Measurements from ENCODE around the gene CLDN5.

The CLDN5 gene

GRCh38 chr22:19478901-19479354 is 45.3 kb downstream of the CLDN5 start, which contains the start of gene UFD1:
UFD1 (minus strand) TSS chr22:19479193; CDS start chr22:19479085, 108 bp downstream.
- peak; percentile 85 for DNase-seq

DNA sequence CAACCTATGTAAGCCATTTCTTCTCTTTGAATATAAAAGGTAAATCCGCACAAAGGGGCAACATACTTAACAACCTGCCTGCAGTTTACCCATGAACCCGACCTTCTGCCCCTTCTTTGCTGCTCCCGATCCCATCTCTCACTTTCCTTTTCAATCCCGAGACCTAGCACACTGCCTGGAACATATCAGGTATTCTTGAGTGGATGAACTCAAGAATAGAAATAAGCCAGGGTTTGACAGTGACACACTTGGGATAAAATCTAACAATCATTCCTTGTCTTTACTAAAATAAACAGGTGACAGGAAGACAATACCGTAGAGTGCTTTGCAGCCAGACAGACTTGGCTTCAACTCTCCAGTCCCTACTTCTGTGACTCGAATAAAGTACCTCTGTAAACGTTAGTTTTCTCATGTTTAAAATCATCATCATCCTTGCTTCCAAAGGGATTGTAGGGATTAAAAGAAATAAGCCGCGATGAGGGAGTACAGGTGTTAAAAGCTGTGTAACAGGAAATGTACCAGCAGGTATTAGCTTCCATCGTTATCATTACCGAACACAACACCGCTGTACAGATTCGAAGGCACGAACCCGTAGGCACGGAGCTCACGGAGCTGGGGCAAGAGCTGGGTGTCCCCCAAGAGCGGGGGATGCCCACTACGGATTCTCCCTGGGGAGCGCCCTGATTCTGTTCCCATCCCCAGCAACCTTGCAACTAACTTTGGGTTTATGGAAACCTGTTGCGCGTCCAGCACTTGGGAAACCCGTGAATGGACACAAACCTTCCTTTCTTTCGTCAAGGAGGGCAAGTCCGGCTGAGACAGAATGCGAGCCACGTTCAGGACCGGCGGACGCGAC is 45.9 kb downstream of the CLDN5 start:
- peak; percentile 17 for DNase-seq

DNA sequence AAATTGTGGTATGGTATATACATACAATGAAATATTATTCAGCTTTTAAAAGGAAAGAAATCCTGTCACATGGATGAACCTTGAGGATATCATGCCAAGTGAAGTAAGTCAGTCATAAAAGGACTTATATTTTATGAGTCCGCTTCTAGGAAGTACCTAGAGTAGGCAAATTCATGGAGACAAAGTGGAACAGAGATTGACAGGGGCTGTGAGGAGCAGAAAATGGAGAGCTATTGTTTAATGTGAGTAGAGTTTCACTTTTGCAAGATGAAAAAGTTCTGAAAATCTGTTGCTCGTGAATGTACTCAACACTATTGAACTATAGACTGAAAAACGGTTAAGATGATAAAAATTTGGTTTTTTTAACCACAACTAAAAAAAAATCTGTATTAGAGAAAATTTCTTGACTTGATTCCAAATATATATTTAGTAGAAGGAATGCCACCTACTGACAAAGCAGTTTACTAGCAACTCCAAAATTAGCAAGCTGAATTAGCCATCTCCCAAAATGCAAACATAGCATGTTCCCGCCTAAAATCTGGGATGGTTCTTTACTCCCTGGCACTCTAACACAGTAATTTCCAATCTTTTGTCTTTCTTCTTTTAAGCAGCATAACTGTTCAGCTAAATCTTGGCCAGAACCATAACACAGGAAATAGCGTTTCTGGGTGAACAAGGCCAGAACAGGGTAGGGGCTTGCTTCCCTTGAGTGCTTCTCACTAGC is 46.7 kb downstream of the CLDN5 start:
- peak; percentile 22 for DNase-seq

- no peak for DNase-seq
Measured at GRCh38 chr22:19476023-19476422, 48.2 kb downstream of the CLDN5 start.

GRCh38 chr22:19473578-19473977 is 50.6 kb downstream of the CLDN5 start:
- no peak for DNase-seq

Data from CD4-positive, alpha-beta T cell treated with Interleukin-12 subunit alpha and Interleukin-12 subunit beta, for 1 hour (primary cell).